SJCRH30 (cell line): ENCODE results near the gene MACF1. TPM values are rescaled to one million over a fixed set of nuclear protein-coding genes. Genes with fewer than 3 reads are reported as not detected.
A peak's percentile ranks its signal among the peaks of the same experiment; 100 is the strongest.

Experiments
- DNase-seq, 2 experiments: peaks; one replicate each; pipeline ENCODE4 v3.0.0-alpha.2; 2015 to 2020
- H3K27ac ChIP-seq: fragments of 250-450 bp; sonication (Bioruptor Pico); 2 replicates; pipeline ENCODE4 v1.5.1; 2020; ENCODE audit warnings: mild to moderate bottlenecking, moderate library complexity
- H3K27me3 ChIP-seq: fragments of 250-450 bp; sonication (Bioruptor Pico); 2 replicates; pipeline ENCODE4 v1.5.1; 2020; ENCODE audit warnings: mild to moderate bottlenecking, moderate library complexity
- H3K36me3 ChIP-seq: fragments of 250-450 bp; sonication (Bioruptor Pico); 2 replicates; pipeline ENCODE4 v1.5.1; 2020; ENCODE audit warnings: mild to moderate bottlenecking, moderate library complexity
- H3K4me1 ChIP-seq: fragments of 250-450 bp; sonication (Bioruptor Pico); 2 replicates; pipeline ENCODE4 v1.5.1; 2020; ENCODE audit warnings: mild to moderate bottlenecking, moderate library complexity
- H3K4me3 ChIP-seq: fragments of 250-450 bp; sonication (Bioruptor Pico); 2 replicates; pipeline ENCODE4 v1.5.1; 2020; ENCODE audit warnings: mild to moderate bottlenecking, moderate library complexity
- H3K9me3 ChIP-seq: fragments of 250-450 bp; sonication (Bioruptor Pico); replicated peaks from 2 replicates; pipeline ENCODE4 v1.5.1; 2020; ENCODE audit warnings: mild to moderate bottlenecking, moderate library complexity
- total RNA-seq: library from RNA; depleted of rRNA; stranded (reverse); fragments of >200 nt; shearing (Covaris generic); gene quantifications from 2 replicates; pipeline ENCODE4 v1.2.3, GENCODE V29; 2014

Gene MACF1
- total RNA-seq, 1 experiment from 2014 or later, result 172 TPM

DNA sequence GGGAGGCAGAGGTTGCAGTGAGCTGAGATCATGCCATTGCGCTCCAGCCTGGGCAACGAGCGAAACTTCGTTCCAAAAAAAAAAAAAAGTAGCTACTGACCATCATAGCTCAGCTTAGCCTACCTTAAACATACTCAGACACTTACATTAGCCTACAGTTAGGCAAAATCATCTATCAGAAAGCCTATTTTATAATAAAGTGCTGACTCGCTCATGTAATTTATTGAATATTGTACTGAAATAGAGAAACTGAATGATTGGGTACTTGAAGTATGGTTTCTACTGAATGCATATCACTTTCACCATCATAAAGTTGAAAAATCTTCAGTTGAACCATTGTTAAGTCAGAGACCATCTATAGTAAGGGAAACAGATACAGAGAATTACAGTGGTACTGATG lies 193.0 kb downstream of the MACF1 start:
- no peak for DNase-seq
- no peaks in the 10 kb centered on the region for H3K9me3 ChIP-seq
- H3K4me1 ChIP-seq, result peaks cover 47% of the 10 kb centered on the region
- H3K27me3 ChIP-seq, result no peaks in the 10 kb centered on the region
- H3K36me3 ChIP-seq, result peaks cover 3% of the 10 kb centered on the region; the same call in 1 of the 2 replicates
- H3K27ac ChIP-seq, result peak overlapping the region; percentile 89
- H3K4me3 ChIP-seq, result no peak overlapping the region

DNA sequence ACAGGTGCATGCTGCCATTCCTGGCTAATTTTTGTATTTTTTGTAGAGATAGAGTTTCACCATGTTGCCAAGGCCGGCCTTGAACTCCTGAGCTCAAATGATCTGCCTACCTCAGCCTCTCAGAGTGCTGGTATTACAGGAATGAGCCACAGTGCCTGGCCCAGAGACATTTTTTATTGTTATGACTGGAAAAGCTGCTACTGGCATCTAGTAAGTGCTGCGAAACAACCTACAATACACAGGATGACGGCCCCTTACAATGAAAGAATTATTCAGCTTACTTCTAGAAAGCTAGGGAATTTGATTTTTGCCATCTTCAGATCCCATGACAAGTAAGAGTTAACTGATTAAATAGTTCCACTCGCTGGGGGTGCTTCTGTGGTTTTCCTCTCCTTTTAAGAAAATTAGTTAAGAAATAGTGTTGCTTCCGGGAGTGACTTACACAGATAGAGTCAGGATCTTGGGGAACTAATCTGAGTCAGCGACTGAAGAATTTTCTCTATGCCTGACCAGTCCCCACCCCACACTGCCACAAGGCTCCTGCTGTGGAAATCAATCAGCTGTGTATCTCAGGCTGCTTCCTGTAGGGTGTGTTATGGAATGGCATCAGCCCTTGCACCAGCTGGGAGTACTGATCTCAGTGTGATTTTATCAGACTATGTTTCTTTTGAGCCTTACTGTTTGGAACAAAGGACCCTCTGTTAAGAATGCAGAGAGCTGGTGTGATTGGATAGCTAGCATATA lies 194.0 kb downstream of the MACF1 start:
- H3K9me3 ChIP-seq, result no peaks in the 10 kb centered on the region
- peak overlapping the region; percentile 35 for H3K4me3 ChIP-seq
- H3K4me1 ChIP-seq, result peaks cover 44% of the 10 kb centered on the region
- peak; percentile 96 to 99 for DNase-seq
- H3K36me3 ChIP-seq, result no peaks in the 10 kb centered on the region
- H3K27me3 ChIP-seq, result no peaks in the 10 kb centered on the region
- peak overlapping the region; percentile 89 for H3K27ac ChIP-seq

- Histone ChIP-seq H3K9me3 (no peaks in the 10 kb centered on the region), H3K4me1 (peaks cover 40% of the 10 kb centered on the region), H3K27me3 (no peaks in the 10 kb centered on the region), H3K36me3 (no peaks in the 10 kb centered on the region), H3K4me3 (no peak overlapping the region), H3K27ac (no peak overlapping the region)
- DNase-seq, result no peak
These were observed 196.6 kb downstream of the MACF1 start for GRCh38 chr1:39401106-39401505.

DNA sequence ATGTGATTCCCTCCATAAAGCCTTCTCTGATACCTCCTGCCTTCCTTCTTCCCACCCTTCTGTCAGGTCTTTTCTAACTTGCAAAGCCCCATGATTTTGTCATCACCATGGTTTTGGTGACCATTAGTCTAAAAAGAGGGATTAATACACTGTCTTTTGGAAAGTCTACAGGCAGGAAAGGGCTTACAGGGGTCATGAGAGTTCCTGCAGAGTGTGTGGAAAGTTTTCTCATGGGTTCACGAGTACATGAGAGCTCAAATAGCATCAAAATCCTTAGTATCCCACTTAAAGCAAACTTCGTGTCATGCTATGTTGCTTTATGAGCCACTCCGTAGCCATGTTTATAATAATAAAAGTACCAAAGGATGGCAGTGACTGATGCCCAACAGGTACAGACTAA lies 200.4 kb downstream of the MACF1 start:
- Histone ChIP-seq H3K27me3 (no peaks in the 10 kb centered on the region), H3K4me1 (peaks cover 29% of the 10 kb centered on the region), H3K4me3 (no peak overlapping the region), H3K36me3 (no peaks in the 10 kb centered on the region), H3K27ac (no peak overlapping the region), H3K9me3 (no peaks in the 10 kb centered on the region)
- DNase-seq, result no peak

- no peaks in the 10 kb centered on the region for H3K36me3 ChIP-seq
- H3K27me3 ChIP-seq, result no peaks in the 10 kb centered on the region
- no peak overlapping the region for H3K27ac ChIP-seq
- no peak for DNase-seq
- H3K9me3 ChIP-seq, result no peaks in the 10 kb centered on the region
- no peak overlapping the region for H3K4me3 ChIP-seq
- peaks cover 33% of the 10 kb centered on the region for H3K4me1 ChIP-seq
These were observed 200.9 kb downstream of the MACF1 start for GRCh38 chr1:39405358-39405757.

GRCh38 chr1:39406533-39407450 lies 202.3 kb downstream of the MACF1 start:
- no peaks in the 10 kb centered on the region for H3K36me3 ChIP-seq
- H3K27ac ChIP-seq, result no peak overlapping the region; the same call in 1 of the 2 replicates
- H3K4me1 ChIP-seq, result peaks cover 48% of the 10 kb centered on the region
- no peaks in the 10 kb centered on the region for H3K9me3 ChIP-seq
- H3K27me3 ChIP-seq, result no peaks in the 10 kb centered on the region
- no peak for DNase-seq
- H3K4me3 ChIP-seq, result no peak overlapping the region

DNA sequence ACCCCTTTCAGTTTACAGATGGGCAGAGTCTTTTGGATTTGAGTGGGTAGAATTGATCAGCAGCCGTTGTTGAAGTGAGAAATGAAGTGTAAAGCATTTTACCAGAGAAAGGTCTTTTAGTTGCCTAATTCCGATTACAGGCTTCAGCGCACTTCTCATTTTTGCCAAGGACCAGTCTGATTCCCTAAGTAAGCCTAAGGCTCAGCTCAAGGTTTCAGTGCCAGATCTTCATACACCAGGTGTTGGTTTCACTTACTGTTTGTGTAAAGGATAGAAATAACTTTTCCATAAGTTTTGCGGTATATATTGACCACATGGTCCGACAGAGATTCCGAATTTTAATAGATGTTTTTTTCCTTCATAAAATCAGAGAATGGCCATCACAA lies 203.0 kb downstream of the MACF1 start:
- Histone ChIP-seq H3K4me3 (peak overlapping the region; percentile 85), H3K27me3 (no peaks in the 10 kb centered on the region), H3K36me3 (no peaks in the 10 kb centered on the region), H3K9me3 (no peaks in the 10 kb centered on the region), H3K4me1 (peaks cover 55% of the 10 kb centered on the region), H3K27ac (peak overlapping the region; percentile 73)
- DNase-seq, result peak in 1 of 2 experiments; percentile 37

- Histone ChIP-seq H3K27ac (peak overlapping the region; percentile 73), H3K4me3 (peak overlapping the region; percentile 85), H3K27me3 (no peaks in the 10 kb centered on the region), H3K9me3 (no peaks in the 10 kb centered on the region), H3K36me3 (no peaks in the 10 kb centered on the region), H3K4me1 (peaks cover 57% of the 10 kb centered on the region)
- DNase-seq, result no peak
These were observed 203.6 kb downstream of the MACF1 start for GRCh38 chr1:39407896-39408640.

DNA sequence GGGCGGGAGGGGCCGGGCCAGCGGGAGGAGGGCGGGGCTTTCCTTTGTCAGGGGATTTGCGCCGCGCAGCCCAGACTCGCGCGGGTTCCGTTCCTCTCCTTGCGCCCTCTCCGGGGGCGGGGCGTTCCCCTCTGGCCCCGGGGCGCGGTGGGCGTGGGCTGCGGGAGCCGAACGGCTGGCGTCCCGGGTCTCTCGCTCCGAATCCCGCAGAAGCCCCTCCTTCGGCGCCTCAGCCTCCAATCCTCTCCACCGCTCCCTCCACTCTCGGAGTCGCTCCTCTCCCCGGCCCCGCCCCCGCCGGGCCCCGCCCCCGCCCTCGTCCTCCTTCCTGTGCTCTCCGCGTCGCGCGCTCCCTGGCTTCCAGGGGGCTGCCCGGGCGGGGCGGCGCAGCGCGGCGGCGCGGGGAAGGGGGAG lies 204.2 kb downstream of the MACF1 start:
- Histone ChIP-seq H3K27ac (peak overlapping the region; percentile 84), H3K4me1 (peaks cover 58% of the 10 kb centered on the region)
- peak; percentile 98 for DNase-seq

GRCh38 chr1:39409055-39409816 lies 204.7 kb downstream of the MACF1 start:
- DNase-seq, result peak; percentile 65 to 73
- Histone ChIP-seq H3K27ac (peak overlapping the region; percentile 84), H3K4me3 (peak overlapping the region; percentile 85), H3K27me3 (no peaks in the 10 kb centered on the region), H3K4me1 (peaks cover 64% of the 10 kb centered on the region), H3K36me3 (no peaks in the 10 kb centered on the region), H3K9me3 (no peaks in the 10 kb centered on the region)

More for the DNA sequence above, 204.2 kb downstream of the MACF1 start:
- Histone ChIP-seq H3K36me3 (no peaks in the 10 kb centered on the region), H3K27me3 (no peaks in the 10 kb centered on the region), H3K9me3 (no peaks in the 10 kb centered on the region), H3K4me3 (peak overlapping the region; percentile 85)

DNA sequence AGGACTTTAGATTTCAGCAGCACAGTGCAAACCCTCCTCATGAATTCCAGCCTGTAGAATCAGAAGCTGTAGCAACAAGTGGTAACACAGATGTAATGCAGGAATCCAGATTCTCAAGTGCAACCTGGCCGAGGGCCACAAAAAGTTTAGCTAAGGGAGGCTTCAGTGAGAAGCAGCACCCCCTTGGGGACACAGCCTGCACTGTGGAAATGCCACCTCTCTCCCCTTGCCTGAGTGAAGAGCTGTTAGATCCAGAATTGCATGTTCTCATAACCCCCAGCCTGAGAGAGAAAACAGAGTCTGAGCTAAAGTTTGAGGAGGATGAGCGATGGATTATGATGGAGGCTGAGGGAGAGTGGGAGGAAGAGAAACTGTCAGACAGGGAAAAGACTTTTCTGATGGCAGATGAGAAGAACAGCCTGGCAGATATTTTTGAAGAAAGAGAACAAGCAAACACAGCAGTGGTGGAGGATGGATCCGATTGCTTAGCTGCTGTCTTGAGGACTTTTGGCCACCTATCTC lies 206.5 kb downstream of the MACF1 start:
- Histone ChIP-seq H3K4me3 (no peak overlapping the region), H3K27ac (no peak overlapping the region), H3K27me3 (no peaks in the 10 kb centered on the region), H3K36me3 (peaks cover 14% of the 10 kb centered on the region), H3K4me1 (peaks cover 66% of the 10 kb centered on the region), H3K9me3 (no peaks in the 10 kb centered on the region)
- peak; percentile 84 to 89 for DNase-seq

DNA sequence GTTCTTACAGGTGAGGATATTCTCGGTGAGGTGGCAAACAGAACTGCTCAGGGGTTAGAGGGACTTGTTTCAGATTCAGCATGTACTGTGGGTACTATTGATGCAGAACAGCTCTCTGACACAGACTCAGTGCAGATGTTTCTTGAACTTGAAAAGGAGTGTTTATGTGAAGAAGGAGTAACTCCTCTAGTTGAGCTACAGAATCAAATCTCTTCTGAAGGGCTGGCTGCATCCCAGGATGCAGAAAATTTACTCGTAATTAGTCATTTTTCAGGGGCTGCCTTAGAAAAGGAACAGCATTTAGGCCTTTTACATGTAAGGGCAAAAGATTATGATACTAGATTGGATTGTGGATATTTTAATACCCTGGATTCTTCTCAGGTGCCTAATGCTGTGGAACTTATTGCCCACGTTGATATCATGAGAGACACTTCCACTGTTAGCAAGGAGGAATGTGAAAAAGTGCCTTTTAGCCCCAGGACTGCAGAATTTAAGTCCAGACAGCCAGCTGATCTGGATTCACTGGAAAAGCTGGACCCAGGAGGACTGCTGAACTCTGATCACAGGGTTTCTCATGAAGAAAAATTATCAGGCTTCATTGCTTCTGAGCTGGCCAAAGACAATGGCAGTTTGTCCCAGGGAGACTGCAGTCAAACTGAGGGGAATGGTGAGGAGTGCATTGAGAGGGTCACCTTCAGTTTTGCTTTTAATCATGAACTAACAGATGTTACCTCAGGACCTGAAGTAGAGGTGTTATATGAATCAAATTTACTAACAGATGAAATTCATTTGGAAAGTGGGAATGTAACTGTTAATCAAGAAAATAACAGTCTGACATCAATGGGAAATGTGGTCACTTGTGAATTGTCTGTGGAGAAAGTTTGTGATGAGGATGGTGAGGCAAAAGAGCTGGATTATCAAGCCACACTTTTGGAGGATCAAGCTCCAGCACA lies 207.3 kb downstream of the MACF1 start:
- Histone ChIP-seq H3K9me3 (no peaks in the 10 kb centered on the region), H3K4me3 (no peak overlapping the region), H3K4me1 (peaks cover 63% of the 10 kb centered on the region), H3K36me3 (peaks cover 19% of the 10 kb centered on the region), H3K27ac (no peak overlapping the region), H3K27me3 (no peaks in the 10 kb centered on the region)
- DNase-seq, result no peak

DNA sequence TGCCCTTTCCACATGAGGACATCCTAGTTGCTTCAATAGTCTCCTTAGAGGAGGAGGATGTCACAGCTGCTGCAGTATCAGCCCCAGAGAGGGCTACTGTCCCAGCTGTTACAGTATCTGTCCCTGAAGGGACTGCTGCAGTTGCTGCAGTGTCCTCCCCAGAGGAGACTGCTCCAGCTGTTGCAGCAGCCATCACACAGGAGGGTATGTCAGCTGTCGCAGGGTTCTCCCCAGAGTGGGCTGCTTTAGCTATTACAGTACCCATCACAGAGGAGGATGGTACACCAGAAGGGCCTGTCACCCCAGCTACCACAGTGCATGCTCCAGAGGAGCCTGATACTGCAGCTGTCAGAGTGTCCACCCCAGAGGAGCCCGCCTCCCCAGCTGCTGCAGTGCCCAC lies 208.4 kb downstream of the MACF1 start:
- H3K9me3 ChIP-seq, result no peaks in the 10 kb centered on the region
- H3K4me1 ChIP-seq, result peaks cover 58% of the 10 kb centered on the region
- no peaks in the 10 kb centered on the region for H3K27me3 ChIP-seq
- H3K27ac ChIP-seq, result peak overlapping the region; percentile 16; the same call in 1 of the 2 replicates
- peak; percentile 89 to 92 for DNase-seq
- no peak overlapping the region for H3K4me3 ChIP-seq
- H3K36me3 ChIP-seq, result peaks cover 23% of the 10 kb centered on the region
